Mucosa of stomach (tissue), 1 donor: ENCODE data around the gene TP53I11.

Source experiments
- H3K27me3 ChIP-seq: one replicate; pipeline ENCODE4 v1.7.0; 2013; ENCODE audit warnings: mild to moderate bottlenecking, low read length; ENCODE audit not compliant: control insufficient read depth, insufficient read depth
- H3K36me3 ChIP-seq: one replicate; pipeline ENCODE4 v1.7.0; 2013; ENCODE audit warnings: low read length; ENCODE audit not compliant: control insufficient read depth, insufficient read depth
- H3K4me1 ChIP-seq: one replicate; pipeline ENCODE4 v1.7.0; 2013; ENCODE audit warnings: mild to moderate bottlenecking, low read length; ENCODE audit not compliant: control insufficient read depth, insufficient read depth
- H3K4me3 ChIP-seq: one replicate; pipeline ENCODE4 v1.7.0; 2013; ENCODE audit warnings: low read length
- H3K9ac ChIP-seq: one replicate; pipeline ENCODE4 v1.7.0; 2013; ENCODE audit warnings: mild to moderate bottlenecking, low read length, moderate library complexity
- H3K9me3 ChIP-seq: one replicate; pipeline ENCODE4 v1.7.0; 2013; ENCODE audit warnings: mild to moderate bottlenecking, low read length, moderate library complexity; ENCODE audit not compliant: control insufficient read depth
- donor health status: Pancreatic carcinoma.

Gene TP53I11

DNA sequence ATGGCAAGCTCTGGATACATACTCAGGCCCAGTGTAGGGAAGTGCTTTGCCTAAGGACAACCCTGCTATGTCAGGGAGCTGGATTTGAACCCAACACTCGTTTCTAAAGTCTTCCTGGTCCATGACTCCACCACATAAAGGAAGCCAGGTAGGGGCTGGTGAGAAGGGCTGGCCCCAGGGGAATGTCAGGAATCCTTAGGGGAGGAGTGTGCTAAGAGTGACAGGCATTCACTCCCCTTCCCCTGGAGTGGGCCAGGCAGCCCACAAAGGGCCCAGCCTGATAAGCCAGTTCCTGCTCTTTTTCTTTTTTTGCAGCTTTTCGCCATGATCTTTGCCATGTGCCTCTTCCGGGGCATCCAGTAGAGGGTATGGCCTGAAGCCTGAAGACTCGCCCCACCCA, 21.9 kb downstream of the TP53I11 start:
- H3K9ac ChIP-seq = no peak overlapping the region
- no peak overlapping the region for H3K4me3 ChIP-seq
- peaks cover 3% of the 10 kb centered on the region for H3K36me3 ChIP-seq
- H3K27me3 ChIP-seq = peaks cover 10% of the 10 kb centered on the region
- no peaks in the 10 kb centered on the region for H3K9me3 ChIP-seq
- H3K4me1 ChIP-seq = no peaks in the 10 kb centered on the region

DNA sequence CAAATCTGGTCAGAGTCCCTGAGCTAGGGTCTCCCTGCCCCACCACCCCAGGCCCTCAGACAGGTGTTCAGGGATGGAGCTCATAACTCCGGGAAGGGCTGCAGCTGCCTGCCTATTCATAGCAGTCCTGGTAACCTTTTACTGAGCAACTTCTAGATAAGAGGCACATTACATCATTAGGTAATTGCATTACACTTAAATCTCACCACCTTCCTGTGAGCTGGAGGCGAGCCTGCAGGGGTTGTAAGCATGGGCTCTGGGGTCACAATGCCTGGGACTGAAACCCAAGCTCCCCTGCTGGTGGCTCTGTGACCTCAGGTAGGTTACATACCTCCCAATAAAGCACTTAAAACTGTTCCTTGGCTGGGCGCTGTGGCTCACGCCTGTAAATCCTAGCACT, 22.5 kb downstream of the TP53I11 start:
- H3K36me3 ChIP-seq = no peaks in the 10 kb centered on the region
- H3K4me1 ChIP-seq = no peaks in the 10 kb centered on the region
- H3K9ac ChIP-seq = no peak overlapping the region
- H3K27me3 ChIP-seq = peaks cover 10% of the 10 kb centered on the region
- H3K9me3 ChIP-seq = no peaks in the 10 kb centered on the region
- no peak overlapping the region for H3K4me3 ChIP-seq

DNA sequence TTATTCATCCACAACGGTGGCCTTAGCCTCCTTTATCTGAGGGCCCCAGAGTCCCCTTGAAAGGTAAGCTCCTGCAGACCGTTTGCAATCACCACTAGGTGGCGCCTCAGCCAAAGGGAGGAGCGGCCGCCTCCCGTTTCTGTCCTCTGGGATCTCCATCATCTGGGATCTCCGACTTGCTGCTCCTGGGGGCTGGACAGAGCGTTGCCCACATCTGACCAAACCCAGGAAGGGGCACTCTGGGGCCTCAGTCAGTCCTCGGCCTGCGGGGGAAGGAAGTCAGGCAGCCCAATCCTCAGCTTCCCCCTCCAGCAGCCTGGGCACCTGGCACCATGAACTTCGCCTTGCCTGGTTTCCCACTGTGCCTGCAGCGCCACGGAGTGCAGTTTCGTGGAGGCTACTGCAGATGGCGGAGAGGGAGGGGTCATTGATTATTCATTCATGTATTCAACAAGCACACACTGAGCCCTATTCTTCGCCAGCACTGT, 23.5 kb downstream of the TP53I11 start:
- peaks cover 10% of the 10 kb centered on the region for H3K27me3 ChIP-seq
- no peaks in the 10 kb centered on the region for H3K4me1 ChIP-seq
- no peaks in the 10 kb centered on the region for H3K9me3 ChIP-seq
- no peak overlapping the region for H3K9ac ChIP-seq
- no peaks in the 10 kb centered on the region for H3K36me3 ChIP-seq
- H3K4me3 ChIP-seq = no peak overlapping the region

DNA sequence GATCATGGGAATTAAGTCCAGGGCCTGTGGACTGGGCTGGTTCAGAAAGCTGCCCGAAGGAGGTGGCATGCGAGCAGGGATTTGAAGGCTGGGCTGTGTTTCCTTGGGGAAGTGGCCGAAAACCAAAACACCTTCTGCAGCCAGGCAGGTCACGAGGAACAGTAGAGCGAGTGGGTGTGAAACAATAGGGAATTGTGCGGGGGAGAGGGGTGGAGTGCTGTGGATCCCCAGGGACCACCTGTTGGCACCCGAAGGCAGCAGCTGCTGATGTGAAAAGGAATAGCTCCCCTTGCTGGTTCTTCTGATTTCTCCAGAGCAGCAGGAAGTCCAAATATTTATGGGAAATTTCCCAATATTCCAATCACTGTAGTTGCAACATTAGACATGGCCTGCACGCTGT, 24.6 kb downstream of the TP53I11 start:
- H3K9ac ChIP-seq = no peak overlapping the region
- H3K4me1 ChIP-seq = no peaks in the 10 kb centered on the region
- no peaks in the 10 kb centered on the region for H3K9me3 ChIP-seq
- H3K36me3 ChIP-seq = no peaks in the 10 kb centered on the region
- no peak overlapping the region for H3K4me3 ChIP-seq
- peaks cover 15% of the 10 kb centered on the region for H3K27me3 ChIP-seq

DNA sequence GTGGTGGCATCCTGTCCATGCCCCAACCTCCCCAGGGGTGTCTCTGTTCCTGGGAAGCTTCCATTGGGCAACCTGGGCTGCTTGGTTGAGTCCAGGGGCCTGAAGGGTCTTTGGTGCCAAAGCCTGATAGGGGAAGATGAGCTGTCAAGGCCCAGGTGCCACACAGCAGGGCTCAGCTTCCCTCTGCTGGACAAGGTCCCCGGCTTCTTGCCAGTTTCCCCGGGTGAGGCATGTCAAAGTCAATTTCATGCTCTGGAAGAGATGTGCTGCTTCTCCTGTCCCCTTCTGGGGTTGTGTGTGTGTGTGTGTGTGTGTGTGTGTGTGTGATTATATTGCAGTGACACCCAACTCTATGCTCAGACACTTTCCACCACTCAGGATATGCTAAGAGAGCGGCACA, 26.9 kb downstream of the TP53I11 start:
- Histone ChIP-seq H3K4me1 (no peaks in the 10 kb centered on the region), H3K9ac (no peak overlapping the region), H3K36me3 (no peaks in the 10 kb centered on the region), H3K4me3 (no peak overlapping the region), H3K9me3 (no peaks in the 10 kb centered on the region), H3K27me3 (peaks cover 11% of the 10 kb centered on the region)

DNA sequence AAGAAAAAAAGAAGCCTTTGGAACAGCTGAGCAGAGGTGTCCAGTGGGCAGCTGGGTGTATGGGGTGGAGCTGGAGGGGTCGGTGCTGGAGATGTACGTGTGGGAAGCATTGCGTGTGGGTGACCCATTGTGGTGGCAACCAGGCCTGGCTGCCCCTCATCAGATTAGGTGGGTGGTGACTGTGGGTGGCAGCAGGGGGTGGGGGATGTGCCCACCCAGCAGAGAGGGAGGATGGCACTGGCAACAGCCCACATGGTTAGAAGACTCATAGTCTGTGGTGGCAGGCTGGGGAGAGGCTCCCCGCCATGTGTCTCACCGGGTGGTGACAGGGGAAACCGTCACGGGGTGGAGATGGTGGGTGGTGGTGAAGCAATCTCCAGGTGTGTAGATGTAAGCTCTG, 27.6 kb downstream of the TP53I11 start:
- Histone ChIP-seq H3K4me1 (no peaks in the 10 kb centered on the region), H3K4me3 (no peak overlapping the region), H3K9me3 (no peaks in the 10 kb centered on the region), H3K9ac (no peak overlapping the region), H3K27me3 (peaks cover 11% of the 10 kb centered on the region), H3K36me3 (no peaks in the 10 kb centered on the region)

DNA sequence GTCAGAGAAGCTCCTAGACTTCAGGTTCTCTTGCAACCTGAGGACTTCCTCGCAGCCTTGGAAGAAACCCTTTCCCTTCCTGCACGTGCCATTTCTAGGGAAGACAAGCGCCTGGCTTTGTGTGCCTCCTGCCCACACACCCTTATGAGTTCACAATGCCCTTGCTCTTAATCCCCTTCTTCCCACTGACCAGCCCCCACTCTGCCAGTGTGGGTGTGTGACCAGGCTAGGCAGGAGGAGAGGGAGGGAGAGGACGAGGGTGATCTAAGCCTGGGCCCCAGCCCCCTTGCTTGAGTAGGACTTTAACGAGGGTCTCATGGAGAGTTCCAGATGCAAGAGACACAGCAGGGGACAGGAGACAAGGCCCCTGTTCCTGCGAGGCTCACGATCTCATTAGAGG, 30.2 kb downstream of the TP53I11 start:
- Histone ChIP-seq H3K27me3 (peaks cover 5% of the 10 kb centered on the region), H3K9me3 (no peaks in the 10 kb centered on the region), H3K4me1 (no peaks in the 10 kb centered on the region), H3K36me3 (no peaks in the 10 kb centered on the region), H3K4me3 (no peak overlapping the region), H3K9ac (no peak overlapping the region)

DNA sequence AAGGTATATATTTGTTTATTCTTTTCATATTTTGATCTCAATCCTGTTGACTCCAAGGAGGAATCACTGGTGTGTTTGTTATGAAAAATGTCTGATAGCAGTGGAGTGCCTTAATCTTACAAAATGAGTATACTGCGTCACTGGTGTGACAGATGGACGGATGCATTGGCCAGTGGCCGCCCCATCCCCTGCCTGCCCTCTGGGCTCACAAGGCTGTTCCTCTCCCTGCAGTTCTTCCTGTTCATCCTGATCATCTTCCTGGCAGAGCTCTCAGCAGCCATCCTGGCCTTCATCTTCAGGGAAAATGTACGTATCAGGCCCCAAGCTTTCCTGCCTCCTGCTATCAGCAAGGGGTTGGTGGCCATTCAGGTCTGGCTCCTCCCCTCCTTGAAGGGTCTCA, 32.9 kb downstream of the TP53I11 start:
- no peak overlapping the region for H3K4me3 ChIP-seq
- H3K27me3 ChIP-seq = peaks cover 5% of the 10 kb centered on the region
- no peak overlapping the region for H3K9ac ChIP-seq
- H3K36me3 ChIP-seq = no peaks in the 10 kb centered on the region
- no peaks in the 10 kb centered on the region for H3K4me1 ChIP-seq
- no peaks in the 10 kb centered on the region for H3K9me3 ChIP-seq

DNA sequence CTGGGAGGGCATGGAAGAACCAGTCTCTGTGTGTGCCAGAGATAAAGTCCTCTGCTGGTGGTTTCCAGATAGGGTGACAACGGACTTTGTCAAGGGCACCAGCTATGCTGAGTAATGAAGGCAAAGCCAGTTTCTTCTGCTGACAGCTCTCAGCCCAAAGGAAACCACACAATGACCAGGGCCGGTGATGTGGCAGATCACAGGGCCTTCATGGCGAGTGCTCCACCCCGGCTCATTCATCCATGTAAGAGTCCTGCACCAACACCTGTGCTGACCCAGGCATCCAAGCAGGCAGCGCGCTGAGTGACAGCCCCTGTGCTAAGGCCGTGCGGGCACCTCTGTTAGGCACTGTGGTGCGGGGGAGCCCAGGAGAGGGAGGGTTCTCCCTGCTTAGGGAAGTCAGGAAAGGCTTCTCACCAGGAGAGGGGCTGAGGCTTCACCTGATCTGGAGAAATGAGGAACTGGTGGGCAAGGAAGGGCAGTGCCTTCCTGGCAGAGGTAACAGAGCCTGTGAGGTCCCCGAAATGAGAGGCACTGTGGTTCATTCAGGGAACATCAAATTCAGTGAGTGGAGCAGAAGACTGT, 33.8 kb downstream of the TP53I11 start:
- H3K9me3 ChIP-seq = no peaks in the 10 kb centered on the region
- H3K27me3 ChIP-seq = peaks cover 5% of the 10 kb centered on the region
- no peak overlapping the region for H3K4me3 ChIP-seq
- no peaks in the 10 kb centered on the region for H3K36me3 ChIP-seq
- H3K4me1 ChIP-seq = no peaks in the 10 kb centered on the region
- H3K9ac ChIP-seq = no peak overlapping the region

DNA sequence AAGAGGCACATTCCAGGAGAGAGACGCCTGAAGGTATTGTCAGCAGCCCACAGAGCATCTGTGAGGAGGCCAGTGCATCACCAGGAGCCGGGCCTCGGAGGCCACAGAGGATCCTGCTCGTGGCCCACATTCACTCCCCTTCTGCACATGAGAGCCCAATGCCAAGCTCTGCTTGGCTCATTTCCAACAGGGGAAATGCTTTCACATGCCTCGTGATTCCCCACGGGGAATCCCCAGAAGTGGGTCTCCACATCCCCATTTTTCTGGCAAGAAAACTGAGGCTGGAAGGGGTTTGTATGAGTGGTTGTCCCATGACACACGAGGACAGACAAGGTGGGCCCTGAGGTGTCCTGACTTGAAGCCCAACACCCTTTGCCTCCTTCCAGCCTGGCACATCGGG, 34.4 kb downstream of the TP53I11 start:
- Histone ChIP-seq H3K36me3 (no peaks in the 10 kb centered on the region), H3K9me3 (no peaks in the 10 kb centered on the region), H3K27me3 (peaks cover under 1% of the 10 kb centered on the region), H3K4me1 (peaks cover 3% of the 10 kb centered on the region), H3K4me3 (no peak overlapping the region), H3K9ac (no peak overlapping the region)

DNA sequence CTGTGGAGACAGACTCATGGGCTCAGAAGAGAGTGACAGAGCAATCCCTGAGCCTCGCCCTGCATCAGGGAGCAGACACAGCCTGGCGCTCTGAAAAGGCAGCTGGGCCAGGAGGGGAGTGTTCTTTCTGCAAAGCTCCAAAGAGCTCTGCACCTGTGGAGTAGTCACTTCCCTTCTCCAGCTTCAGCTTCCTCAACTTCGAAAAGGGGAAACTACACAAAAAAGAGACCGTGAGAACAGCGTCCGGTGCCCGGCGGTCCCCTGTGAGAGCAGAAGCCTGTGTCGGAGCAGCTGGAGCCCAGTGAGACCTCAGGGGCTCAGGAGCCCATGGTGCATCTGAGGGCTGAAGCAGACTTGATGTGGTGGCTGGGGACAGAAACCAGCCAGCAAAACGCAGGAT, 35.1 kb downstream of the TP53I11 start:
- Histone ChIP-seq H3K9me3 (no peaks in the 10 kb centered on the region), H3K27me3 (no peaks in the 10 kb centered on the region), H3K4me1 (peaks cover 3% of the 10 kb centered on the region), H3K9ac (no peak overlapping the region), H3K4me3 (no peak overlapping the region), H3K36me3 (no peaks in the 10 kb centered on the region)

DNA sequence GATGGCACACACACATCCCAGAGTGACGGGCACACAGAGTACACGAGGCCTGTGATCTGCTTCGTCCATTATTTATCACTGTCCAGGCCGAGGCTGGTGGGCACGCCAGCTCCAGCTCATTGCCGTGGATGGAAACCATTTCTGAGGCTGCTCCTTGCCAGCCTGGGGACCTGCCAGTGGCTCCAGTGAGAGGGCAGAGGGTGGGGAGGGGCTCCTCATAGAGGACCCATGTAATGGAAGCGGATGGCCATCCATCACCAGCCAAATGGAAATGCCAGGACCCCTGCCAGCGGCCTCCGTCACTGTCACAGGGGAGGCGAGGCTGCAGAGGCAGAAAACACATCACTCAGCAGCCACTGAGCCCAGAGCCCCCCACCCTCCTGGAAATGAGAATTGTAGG, 35.7 kb downstream of the TP53I11 start:
- Histone ChIP-seq H3K27me3 (no peaks in the 10 kb centered on the region), H3K4me3 (no peak overlapping the region), H3K36me3 (no peaks in the 10 kb centered on the region), H3K9ac (no peak overlapping the region), H3K4me1 (peaks cover 3% of the 10 kb centered on the region), H3K9me3 (no peaks in the 10 kb centered on the region)

DNA sequence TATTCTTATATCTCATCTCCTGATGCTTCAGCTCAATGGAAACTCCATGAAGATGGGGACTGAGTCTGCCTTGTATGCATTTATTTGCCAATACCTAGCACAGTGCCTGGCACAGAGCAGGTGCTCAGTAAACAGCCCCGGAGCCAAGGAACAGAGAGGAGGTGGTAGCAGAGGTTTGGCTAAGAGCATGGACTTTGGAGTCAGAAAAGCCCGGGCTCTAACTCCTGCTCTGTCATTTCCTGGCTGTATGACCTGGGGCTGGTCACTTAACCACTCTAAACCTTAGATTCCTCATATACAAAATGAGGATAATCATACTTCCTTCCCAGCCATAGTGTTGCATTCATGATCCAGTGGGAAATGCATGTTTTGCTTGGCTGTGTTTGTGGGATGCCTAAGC, 36.6 kb downstream of the TP53I11 start:
- no peaks in the 10 kb centered on the region for H3K9me3 ChIP-seq
- no peak overlapping the region for H3K9ac ChIP-seq
- H3K27me3 ChIP-seq = no peaks in the 10 kb centered on the region
- no peaks in the 10 kb centered on the region for H3K36me3 ChIP-seq
- H3K4me1 ChIP-seq = peaks cover 3% of the 10 kb centered on the region
- H3K4me3 ChIP-seq = no peak overlapping the region
